ENCODE data around the gene SH2D5.

The SH2D5 gene

GRCh38 chr1:20732588-20733359 is at the start of gene SH2D5:
TSS of gene SH2D5 (minus strand) at chr1:20732703. CDS start at chr1:20728044, 4,659 bp downstream.
- peak; percentile 69 for DNase-seq

DNA sequence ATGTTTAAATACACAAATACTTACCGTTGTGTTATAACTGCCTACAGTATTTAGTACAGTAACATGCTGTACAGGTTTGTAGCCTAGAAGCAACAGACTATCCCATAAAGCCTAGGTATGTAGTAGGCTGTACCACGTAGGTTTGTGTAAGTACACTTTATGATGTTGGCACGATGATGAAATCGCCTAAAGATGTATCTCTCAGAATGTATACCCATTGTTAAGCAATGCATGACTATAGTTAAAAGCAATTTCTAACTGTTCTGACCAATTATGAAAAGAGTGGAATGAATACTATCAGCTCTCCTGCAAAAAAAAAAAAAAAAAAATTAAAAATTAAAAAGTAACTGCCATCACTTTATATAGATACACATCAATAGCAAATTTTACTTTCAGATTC is 43.2 kb upstream of the SH2D5 start:
- DNase-seq: no peak

GRCh38 chr1:20771780-20772179 is 39.3 kb upstream of the SH2D5 start:
- DNase-seq: no peak

- DNase-seq: no peak
Measured at GRCh38 chr1:20770314-20771087, 38.0 kb upstream of the SH2D5 start.

DNA sequence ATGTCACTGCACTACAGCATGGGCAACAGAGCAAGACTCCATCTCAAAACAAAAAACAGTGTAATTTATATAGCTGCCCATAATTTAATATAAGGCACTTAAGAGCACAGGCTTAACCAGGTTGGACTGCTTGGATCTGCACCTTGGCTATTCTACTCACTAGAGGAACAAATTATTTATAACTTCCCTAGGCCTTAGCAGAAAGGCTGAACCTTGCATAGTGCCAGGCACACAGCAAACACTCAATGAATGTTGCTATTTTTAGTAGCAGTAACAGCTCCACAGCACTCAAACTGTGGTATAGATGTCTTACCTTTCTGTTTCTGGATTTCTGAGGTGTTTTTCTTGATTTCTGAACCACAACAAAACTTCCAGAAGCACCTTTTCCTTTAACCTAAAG is 34.8 kb upstream of the SH2D5 start:
- DNase-seq: no peak

- DNase-seq: no peak
Measured at GRCh38 chr1:20763417-20763816, 30.9 kb upstream of the SH2D5 start.

DNA sequence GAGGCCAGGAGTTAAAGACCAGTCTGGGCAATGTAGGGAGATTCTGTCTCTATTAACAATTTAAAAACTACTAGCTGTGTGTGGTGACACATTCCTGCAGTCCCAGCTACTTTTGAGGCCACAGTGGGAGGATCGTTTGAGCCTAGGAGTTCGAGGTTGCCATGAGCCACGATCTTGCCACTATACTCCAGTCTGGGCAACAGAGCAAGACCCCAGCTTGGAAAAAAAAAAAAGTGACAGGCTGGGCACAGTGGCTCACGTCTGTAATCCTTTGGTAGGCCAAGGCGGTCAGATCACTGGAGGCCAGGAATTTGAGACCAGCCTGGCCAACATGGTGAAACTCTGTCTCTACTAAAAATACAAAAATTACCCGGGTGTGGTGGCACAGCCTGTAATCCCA is 27.8 kb upstream of the SH2D5 start:
- DNase-seq: no peak

DNA sequence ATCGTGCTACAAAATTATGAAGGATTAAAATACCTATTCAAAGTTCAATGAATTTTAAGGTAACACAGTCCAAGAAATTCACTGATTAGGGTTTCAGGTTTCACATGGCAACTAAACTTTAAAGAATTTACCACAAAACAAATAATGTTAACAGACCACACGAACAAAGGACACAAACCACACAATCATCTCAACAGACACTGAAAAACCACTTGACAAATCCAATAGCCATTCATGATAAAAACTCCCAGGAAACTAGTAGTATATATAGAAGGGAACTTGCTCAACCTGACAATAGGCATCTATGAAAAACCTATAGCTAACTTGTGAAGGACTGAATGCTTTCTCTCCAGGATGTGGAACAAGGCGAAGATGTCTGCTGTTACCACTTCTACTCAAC is 21.1 kb upstream of the SH2D5 start:
- no peak for DNase-seq

DNA sequence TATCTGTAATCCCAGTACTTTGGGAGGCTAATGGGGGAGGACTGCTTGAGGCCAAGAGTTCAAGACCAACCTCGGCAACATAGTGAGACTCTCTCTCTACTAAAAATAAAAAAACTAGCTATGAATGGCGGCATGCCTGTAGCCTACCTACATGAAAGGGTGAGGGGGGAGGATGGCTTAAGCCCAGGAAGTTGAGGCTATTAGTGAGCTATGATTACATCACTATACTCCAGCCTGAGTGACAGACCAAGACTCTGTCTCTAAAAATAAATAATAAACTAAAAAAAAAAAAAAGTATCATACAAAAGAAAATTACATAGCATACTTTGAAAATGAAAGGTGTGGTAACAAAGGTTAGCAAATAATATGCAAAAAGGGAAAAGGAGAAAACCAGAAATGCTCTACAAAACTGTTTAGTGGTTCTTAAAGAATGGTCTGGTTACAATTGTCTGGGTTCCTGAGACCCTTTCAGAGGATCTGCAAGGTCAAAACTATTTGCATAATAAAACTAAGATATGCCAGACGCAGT is 19.0 kb upstream of the SH2D5 start:
- no peak for DNase-seq

DNA sequence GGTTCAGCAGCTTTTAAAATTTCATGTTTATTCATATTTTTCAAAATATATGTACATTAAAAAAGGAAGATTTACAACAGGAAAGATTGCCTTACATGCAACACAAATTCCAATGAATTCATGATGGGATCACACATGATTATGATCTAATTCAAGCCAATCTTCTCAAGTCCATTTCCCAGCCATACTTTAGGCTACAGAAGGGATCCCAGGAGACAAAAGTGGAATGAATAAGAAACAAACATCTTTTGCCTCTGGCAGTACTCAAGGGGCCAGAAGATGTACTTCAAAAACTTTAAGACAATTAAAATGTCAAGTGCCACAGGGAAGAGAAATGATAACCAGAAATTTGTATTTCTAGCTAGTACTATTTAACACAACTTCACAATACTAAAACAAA is 10.2 kb upstream of the SH2D5 start:
- DNase-seq: no peak

DNA sequence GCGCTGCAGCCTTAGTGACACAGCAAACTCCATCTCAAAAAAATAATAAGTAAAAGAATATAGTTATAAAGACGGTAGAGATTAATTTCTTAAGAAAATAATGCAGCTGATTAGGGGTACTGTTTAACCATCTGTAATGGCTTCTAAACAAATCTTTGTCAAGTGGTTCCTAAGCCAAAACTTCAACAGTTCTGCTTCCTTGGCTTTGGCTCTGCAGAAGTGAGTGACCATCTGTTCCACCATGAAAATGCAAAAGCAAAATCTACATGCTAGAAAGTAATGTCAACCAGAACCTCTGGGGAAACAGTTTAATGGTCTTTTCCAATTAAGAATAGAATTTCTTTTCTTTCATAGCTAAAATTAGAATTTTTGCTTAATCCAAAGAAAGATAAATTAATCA is 8.3 kb upstream of the SH2D5 start:
- DNase-seq: no peak

DNA sequence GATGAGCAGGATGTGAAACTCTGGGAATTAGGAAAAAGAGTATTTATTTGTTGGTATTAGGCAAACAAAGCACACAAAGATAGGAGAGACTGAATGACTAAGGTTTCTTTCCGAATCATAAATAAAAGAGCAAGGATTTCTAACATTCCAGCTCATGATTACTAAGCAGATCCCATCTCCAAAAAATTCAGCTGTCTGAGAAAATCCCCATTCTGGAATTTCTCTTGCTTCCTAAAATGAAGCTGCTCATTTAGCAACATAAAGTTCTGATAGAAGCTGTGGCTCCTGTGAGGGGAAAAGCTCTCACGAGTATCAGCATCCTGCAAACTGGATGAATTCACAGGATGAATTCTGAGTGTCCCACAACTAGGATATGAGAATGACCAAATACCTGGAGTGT is 6.7 kb upstream of the SH2D5 start:
- DNase-seq: no peak

- DNase-seq: no peak
Measured at GRCh38 chr1:20735581-20736111, 3.1 kb upstream of the SH2D5 start.

DNA sequence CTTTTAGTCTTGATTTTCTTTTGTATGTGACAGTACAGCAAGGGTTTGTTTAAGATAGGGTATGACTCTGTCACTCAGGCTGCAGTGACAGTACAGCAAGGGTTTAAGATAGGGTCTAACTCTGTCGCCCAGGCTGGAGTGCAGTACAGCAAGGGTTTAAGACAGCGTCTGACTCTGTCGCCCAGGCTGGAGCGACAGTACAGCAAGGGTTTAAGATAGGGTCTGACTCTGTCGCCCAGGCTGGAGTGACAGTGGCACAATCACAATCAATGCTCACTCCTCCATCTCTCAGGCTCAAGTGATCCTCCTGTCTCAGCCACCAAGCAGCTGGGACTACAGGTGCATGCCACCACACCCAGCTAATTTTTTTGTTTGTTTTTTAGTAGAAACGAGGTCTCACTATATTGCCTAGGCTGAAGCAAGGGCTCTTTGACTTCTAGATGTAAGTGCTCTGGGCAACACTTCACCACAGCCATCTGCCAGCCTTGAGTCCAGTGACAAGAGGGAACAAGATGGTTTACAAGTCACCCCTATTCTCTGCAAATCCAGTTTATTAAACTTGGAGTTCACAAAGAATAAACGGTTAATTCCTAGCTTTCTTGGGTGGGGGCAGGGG is 965 bp upstream of the SH2D5 start:
- DNase-seq: no peak

- DNase-seq: no peak
Measured at GRCh38 chr1:20732071-20732587, 374 bp downstream of the SH2D5 start.

DNA sequence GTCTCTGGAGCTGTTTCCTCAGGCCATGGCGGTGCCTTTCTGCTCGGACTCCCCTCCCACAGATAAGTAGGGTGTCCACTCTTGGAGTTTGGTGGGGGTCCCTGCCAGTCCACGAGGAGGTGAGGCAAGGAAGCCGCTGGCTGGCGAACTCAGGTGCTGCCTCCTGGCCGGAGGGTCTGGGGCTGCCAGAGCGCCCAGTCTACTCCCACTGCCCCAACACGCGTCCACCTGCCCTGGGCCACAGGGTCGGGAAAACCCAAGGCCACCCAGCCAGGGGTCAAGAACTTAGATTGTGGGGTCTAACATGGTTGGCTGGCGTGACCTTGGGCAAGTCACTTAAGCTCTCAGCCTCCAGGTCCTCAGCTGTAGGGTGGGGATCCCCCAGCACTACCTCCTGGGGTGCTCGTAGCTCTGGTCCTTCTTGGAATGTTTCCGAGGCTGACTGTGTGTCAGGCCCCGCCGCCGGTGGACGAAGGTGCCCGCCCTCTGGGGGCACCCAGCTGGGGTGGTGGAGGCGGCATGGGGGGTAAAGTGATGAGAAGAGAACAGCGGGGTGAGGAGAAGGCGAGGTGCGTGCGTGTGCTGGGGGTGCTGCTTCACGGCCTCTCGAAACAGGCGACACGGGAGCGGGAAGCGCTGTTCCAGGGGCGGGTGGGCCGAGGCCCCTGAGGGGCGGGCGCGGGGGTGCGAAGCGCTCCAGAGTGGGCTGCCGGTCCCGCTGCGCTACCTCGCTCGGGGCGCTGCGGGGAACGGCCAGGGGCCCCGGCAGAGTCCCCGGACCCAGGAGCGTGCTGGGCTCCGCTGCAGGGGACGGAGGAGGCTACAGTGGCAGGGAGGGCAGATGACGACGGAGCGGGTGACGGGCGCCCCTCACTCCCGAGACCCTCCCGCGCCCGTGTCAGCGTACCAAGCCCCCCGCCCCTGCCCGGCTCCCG is 1.2 kb downstream of the SH2D5 start:
- no peak for DNase-seq

- DNase-seq: no peak
Measured at GRCh38 chr1:20730690-20731056, 1.8 kb downstream of the SH2D5 start.

DNA sequence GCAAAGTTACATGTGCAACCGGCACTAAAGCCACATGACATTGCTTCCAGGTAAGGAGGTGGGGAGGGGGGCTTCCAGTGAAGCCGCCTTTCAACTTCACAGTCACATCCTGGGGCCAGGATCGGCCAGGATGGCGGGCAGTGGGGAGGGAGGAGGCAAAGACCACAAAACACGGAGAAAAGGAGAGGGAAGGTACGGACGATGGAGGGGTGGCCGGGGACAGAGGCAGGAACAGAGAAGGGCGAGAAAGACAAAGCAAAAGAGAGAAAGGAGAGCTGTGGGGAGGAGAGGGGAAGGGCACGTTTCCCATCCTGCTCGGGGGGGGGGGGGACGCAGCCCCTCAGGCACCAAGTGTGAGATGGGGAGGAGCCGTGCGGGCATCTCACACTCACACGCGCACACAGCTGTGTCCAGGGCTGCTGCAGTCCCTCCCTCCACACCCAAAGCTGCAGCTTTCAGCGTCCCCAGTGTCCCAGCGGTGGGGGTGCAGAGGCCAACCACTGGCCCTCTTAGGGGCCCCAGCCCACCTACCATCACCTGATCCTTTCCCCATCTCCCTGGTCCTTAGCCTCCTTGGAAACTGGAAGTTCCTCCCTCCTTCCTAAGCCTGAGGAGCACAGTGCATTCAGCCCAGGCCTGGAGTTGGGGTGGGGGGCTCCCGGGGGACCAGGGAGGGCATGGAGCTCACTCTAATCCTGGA is 2.4 kb downstream of the SH2D5 start:
- no peak for DNase-seq

DNA sequence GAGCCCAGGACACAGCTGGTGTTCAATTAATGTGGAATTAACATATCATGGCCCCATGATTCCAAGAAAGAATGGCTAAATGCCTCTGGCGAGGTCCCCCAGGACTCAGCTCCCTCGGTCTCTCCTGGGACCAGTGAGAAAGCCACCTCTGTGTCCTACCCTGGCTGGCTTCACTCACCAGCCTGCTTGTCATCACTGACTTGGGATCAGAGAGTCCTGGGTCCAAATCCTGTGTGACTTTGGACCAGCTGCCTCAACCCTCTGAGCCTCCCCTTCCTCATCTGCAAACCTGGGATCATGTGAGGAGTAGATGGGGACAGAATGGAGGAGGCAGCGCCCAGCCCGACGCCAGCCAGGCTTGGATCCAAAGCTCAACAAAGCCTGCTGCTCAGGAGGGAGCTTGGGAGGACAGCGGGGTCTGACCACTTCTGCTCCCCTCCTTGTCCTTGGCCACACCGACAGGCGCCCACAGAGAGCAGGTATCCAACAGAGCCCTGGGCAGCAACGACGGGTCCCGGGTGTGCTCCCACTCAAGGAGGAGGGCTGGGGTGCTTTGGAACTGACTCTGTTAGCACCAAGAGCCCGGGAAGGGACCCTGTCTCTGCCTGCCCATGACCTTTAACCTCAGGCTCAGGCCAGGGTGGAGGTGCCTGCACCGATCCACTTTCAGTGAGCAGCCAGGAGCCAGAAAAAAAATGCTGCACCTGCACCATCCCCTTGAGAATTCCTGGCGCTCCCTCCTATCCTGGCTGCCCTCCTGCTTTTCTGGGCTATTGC is 3.2 kb downstream of the SH2D5 start:
- no peak for DNase-seq

DNA sequence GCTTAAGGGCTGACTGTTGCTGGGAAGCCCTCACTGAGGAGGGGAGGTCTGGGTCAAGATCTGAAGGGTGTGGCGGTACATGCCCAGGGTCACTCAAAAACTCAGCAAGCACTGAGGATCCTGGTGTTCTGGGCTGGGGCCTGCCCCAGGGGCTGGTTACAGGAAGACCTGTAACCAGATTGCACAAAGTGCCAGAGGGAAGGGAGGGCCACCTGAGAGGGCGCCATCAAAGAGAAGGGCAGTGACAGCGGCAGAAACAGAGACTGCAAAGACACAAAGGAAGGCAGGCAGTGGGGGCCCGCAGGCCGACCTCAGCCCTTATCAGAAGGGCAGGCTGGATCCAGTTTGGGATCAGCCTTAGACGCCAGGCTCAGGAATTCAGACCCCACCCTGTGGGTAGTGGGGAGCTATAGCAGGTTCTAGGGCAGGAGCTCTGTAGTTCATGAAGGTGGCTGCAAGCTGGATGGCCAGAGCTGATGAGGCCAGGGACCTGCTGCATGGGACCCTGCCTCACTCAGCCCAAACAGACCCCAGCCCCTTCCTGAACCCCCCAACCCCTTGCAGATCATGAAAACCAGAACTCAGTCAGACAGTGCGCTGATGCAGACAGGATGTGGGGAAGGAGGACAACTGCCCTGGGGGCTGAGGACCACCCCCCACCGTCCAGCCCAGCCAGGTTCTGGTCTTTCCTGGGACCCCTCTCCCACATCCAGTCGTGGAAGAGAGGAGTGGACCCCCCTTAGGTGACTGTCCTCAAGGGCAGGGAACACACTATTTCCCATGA is 3.9 kb downstream of the SH2D5 start:
- DNase-seq: no peak
